HG02870 (cell line): ENCODE data around the gene KDR.

Source experiments
- ATAC-seq: cut with Tn5 transposase; IDR thresholded peaks from one replicate; pipeline ENCODE4 v1.9.1; 2021; ENCODE audit warnings: mild to moderate bottlenecking, moderate library complexity; ENCODE audit not compliant: unreplicated experiment

KDR gene

DNA sequence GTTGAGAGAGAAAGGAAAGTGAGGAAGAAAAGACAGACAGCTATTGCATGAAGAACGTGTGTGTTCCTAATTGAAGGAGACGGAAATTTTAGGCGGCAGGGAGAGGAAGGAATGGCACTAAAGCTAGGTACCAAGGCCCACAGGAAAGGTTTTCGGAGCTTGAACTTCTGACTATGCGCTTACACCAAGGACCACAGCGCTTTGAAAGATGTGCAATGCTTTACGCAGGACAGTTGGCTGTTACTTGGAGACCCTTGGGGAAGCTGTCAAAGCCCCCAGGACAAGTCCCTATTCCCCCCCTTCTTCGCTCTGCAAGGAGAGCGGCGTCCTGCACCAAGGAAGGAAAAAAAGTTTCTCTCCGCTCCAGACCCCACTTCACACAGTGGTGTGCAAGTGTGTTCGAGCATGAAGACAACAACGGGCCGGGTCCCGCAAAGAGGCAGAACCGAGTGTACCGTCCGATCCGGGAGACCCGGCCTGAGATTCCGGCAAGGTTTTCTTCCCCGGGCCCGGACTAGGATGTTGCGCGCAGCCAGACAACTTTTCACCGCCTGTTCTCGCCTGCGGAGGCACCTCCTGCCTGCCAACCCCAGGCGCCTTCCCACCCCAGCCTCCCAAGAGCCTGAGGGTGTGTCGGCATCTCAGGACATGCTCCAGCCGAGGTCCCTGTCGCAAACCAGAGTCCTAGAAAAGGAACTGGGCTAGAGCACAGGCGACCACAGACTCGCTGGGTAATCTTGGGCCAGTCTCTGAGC is 896 bp downstream of the KDR start:
- no peak for ATAC-seq

GRCh38 chr4:55123791-55124190 is 1.6 kb downstream of the KDR start:
- ATAC-seq, result no peak

- no peak for ATAC-seq
These were observed 3.2 kb downstream of the KDR start for GRCh38 chr4:55122235-55122634.

DNA sequence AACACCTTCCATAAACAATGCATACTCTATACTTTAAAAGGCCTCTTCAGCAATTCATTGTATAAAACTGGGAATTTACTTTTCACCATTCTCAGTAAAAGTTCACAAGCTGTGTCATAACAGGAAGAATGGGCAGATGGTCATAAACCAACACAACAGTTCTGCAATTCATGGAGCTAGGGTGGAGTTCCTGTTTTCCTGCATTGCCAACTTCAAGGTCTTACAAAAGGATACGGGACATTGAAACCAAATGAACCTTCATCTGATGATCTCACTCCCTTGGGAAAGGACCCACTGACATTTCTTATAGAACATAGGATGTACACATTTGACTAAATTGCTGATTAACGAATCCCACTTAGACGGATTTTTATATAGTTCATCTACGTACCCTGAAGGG is 4.1 kb downstream of the KDR start:
- ATAC-seq, result no peak

- ATAC-seq, result no peak
These were observed 7.0 kb downstream of the KDR start for GRCh38 chr4:55118397-55118796.

DNA sequence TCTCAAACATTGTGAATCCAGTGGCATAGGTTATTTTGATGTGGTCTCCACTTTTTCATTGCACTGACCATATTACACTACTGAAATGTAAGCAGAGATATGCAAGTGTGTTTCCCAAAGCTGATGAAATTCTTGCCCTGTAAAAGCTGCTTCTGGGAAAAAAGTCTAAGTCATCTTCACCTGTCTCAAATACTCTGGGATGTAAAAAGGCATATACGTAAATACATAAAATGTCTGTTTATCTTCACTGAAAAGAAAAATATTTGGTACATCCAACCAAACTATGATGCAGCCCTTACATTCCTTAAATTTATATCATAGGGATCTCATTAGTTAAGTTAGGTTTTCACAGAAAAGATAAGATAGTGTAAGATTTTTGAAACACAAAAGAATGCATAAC is 7.9 kb downstream of the KDR start:
- no peak for ATAC-seq

DNA sequence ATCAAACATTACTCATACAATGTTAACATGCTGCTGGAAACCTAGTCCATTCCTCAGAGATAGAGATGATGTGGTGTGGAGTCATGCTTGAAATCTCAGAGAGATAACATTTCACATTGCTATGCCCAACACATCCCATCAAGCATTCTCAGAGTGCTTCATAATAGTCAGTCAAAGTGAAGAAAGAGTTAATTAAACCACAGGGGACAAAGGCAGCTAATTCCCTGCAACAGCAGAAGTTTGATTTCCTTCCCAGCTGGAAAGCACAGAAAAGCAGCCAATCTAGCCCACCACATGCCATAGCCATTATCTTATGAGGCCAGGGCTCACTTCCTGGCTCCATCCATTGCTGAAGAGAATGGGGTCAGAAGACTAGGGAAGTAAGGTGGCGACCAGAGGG is 8.9 kb downstream of the KDR start:
- no peak for ATAC-seq

- ATAC-seq, result no peak
These were observed 13.8 kb downstream of the KDR start for GRCh38 chr4:55111601-55112000.

GRCh38 chr4:55110131-55110530 is 15.3 kb downstream of the KDR start:
- no peak for ATAC-seq

DNA sequence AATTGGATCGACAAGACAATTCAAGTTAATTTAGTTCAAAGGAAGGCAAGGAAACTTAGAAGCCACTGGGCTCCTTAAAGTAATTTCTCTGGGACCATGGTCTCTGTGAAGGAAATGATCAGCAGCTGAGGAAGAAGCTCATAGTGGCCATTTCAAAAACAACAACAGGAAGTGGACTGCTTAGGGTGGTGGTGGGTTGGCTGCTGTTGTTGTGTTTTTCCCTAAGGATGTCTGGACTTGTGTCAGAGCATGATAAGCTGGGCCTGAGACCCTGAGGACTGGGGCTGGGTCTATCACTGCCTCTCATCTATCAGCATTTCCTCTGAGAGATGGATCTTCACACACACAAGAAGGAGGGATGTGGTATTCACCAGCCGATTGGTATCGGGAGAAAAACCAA is 18.3 kb downstream of the KDR start:
- no peak for ATAC-seq

- no peak for ATAC-seq
These were observed 22.2 kb downstream of the KDR start for GRCh38 chr4:55103224-55103623.

GRCh38 chr4:55099816-55100215 is 25.6 kb downstream of the KDR start:
- no peak for ATAC-seq

- no peak for ATAC-seq
These were observed 26.8 kb downstream of the KDR start for GRCh38 chr4:55098456-55099204.

DNA sequence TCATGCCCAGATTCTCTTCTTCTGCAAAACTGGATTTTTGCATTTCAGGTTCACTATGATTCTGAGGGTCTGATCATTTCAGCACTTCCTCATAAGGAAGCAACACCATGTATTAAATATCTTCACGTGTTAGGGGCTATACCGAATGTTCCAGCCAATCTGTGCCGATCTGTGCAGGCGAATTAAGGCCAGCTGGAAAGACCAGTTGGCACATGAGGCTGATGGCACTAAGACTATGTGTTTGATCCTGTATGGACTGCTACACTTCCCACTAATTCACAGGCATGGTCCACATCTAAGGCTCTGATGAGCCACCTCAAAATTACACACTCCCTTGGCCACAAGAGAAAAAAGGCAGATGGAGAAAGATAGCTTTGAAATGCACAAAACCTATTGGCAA is 28.8 kb downstream of the KDR start:
- ATAC-seq, result no peak

- no peak for ATAC-seq
These were observed 29.4 kb downstream of the KDR start for GRCh38 chr4:55096045-55096444.

DNA sequence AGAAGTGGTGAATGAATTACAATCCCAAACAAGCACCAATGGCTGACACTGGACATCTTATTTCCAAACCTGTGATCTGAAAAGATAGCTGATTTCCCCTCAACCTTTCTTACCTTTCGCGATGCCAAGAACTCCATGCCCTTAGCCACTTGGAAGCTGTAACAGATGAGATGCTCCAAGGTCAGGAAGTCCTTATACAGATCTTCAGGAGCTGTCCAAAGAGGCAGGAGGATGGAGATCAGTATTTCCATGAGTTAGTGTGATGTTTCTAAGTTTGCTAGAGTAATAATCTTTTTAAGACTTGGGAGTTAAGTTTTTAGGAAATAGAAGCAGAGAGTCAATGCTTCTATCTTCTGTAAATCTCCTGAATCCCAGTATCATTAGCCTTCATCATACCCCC is 32.9 kb downstream of the KDR start:
- no peak for ATAC-seq

GRCh38 chr4:55089916-55090315 is 35.5 kb downstream of the KDR start:
- no peak for ATAC-seq

DNA sequence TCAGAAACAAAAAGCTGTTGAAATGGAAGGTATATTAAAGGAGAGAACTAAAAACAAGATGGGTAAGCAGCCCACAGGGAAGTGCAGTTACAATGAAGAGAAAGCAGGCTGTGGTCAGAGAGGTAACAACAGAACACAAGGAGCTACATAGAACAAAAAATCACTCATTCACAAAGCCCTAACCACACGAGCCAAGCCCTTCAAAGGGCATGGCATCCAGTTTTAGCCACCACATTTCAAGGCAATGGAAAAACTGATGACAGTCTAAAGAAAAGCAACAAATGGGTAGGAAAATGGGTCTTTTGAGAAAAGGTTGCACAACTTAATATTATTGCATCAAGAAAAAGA is 37.5 kb downstream of the KDR start:
- ATAC-seq, result no peak

GRCh38 chr4:55087009-55087912 is 38.1 kb downstream of the KDR start:
- ATAC-seq, result no peak

- ATAC-seq, result no peak
These were observed 38.8 kb downstream of the KDR start for GRCh38 chr4:55086578-55086977.

- ATAC-seq, result no peak
These were observed 41.7 kb downstream of the KDR start for GRCh38 chr4:55083735-55084134.

DNA sequence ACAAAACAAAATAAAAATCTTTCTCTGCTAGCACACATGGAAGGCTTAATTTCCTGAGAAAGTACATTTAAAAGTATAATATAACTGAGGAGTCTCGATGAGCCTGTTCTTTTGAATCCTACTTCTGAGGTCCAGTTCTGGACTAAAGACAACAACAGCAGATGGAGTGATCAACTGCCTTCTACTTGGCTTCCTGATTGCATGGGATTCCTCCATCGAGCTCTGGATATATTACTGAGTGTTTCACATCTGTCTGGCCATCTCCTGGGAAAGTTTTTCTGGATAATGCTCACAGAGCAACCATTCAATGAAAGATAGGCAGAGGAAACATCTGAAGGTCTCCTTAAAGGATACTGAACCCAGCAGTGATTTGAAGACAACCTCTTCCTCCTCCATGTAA is 42.6 kb downstream of the KDR start:
- no peak for ATAC-seq
